Duodenal mucosa (tissue), 2 donors: Measurements from ENCODE around the gene IL1RAPL2.
"Not testable (repeated sequence)": the region's sequence is repeated elsewhere in the genome, so short reads cannot be mapped to it uniquely, and the experiment has no call there.

Experiments
- H3K27ac ChIP-seq: one replicate; pipeline ENCODE4 v1.7.0; 2013; ENCODE audit warnings: low read depth, low read length
- H3K27me3 ChIP-seq, 2 donors: one replicate each; pipeline ENCODE4 v1.7.0; 2013; ENCODE audit warnings: low read length in 2 of 2, control low read depth in 1 of 2; ENCODE audit not compliant: insufficient read depth in 2 of 2, control insufficient read depth in 1 of 2
- H3K36me3 ChIP-seq, 2 donors: one replicate each; pipeline ENCODE4 v1.7.0; 2013; ENCODE audit warnings: low read length in 2 of 2, control low read depth in 1 of 2; ENCODE audit not compliant: insufficient read depth in 2 of 2, control insufficient read depth in 1 of 2
- H3K4me1 ChIP-seq, 2 donors: one replicate each; pipeline ENCODE4 v1.7.0; 2013; ENCODE audit warnings: low read length in 2 of 2, control low read depth in 1 of 2; ENCODE audit not compliant: insufficient read depth in 2 of 2, control insufficient read depth in 1 of 2
- H3K4me3 ChIP-seq, 2 donors: one replicate each; pipeline ENCODE4 v1.7.0; 2013; ENCODE audit warnings: low read length in 2 of 2, low read depth in 1 of 2
- H3K9ac ChIP-seq, 2 donors: one replicate each; pipeline ENCODE4 v1.7.0; 2013; ENCODE audit warnings: low read length in 2 of 2, low read depth in 1 of 2
- H3K9me3 ChIP-seq, 2 donors: one replicate each; pipeline ENCODE4 v1.7.0; 2013; ENCODE audit warnings: low read length in 2 of 2, control low read depth in 1 of 2; ENCODE audit not compliant: control insufficient read depth in 1 of 2

The IL1RAPL2 gene

GRCh38 chrX:105755109-105755508 lies 1189.1 kb downstream of the IL1RAPL2 start:
- no peaks in the 10 kb centered on the region for H3K36me3 ChIP-seq
- no peak overlapping the region for H3K4me3 ChIP-seq
- no peak overlapping the region for H3K9ac ChIP-seq
- no peaks in the 10 kb centered on the region for H3K27me3 ChIP-seq
- no peaks in the 10 kb centered on the region for H3K4me1 ChIP-seq
- no peaks in the 10 kb centered on the region for H3K9me3 ChIP-seq
- H3K27ac ChIP-seq, result no peak overlapping the region

- Histone ChIP-seq H3K9me3 (no peaks in the 10 kb centered on the region), H3K36me3 (no peaks in the 10 kb centered on the region), H3K4me3 (no peak overlapping the region), H3K9ac (no peak overlapping the region), H3K27ac (no peak overlapping the region), H3K27me3 (no peaks in the 10 kb centered on the region), H3K4me1 (no peaks in the 10 kb centered on the region)
Observed at GRCh38 chrX:105758754-105759153, 1192.8 kb downstream of the IL1RAPL2 start.

GRCh38 chrX:105759598-105759997 lies 1193.6 kb downstream of the IL1RAPL2 start:
- Histone ChIP-seq H3K27ac (no peak overlapping the region), H3K4me1 (no peaks in the 10 kb centered on the region), H3K9ac (no peak overlapping the region)

GRCh38 chrX:105765691-105766090 lies 1199.7 kb downstream of the IL1RAPL2 start:
- no peak overlapping the region for H3K9ac ChIP-seq
- H3K36me3 ChIP-seq, result no peaks in the 10 kb centered on the region
- H3K9me3 ChIP-seq, result no peaks in the 10 kb centered on the region
- no peaks in the 10 kb centered on the region for H3K27me3 ChIP-seq
- no peaks in the 10 kb centered on the region for H3K4me1 ChIP-seq
- H3K27ac ChIP-seq, result no peak overlapping the region
- H3K4me3 ChIP-seq, result no peak overlapping the region

More at GRCh38 chrX:105759598-105759997, 1193.6 kb downstream of the IL1RAPL2 start:
- H3K9me3 ChIP-seq, result no peaks in the 10 kb centered on the region
- H3K36me3 ChIP-seq, result no peaks in the 10 kb centered on the region
- no peak overlapping the region for H3K4me3 ChIP-seq
- no peaks in the 10 kb centered on the region for H3K27me3 ChIP-seq

GRCh38 chrX:105773801-105774200 lies 1207.8 kb downstream of the IL1RAPL2 start:
- no peaks in the 10 kb centered on the region for H3K9me3 ChIP-seq
- no peaks in the 10 kb centered on the region for H3K36me3 ChIP-seq
- H3K27ac ChIP-seq, result no peak overlapping the region
- H3K27me3 ChIP-seq, result no peaks in the 10 kb centered on the region
- H3K4me1 ChIP-seq, result no peaks in the 10 kb centered on the region
- H3K4me3 ChIP-seq, result no peak overlapping the region
- no peak overlapping the region for H3K9ac ChIP-seq

GRCh38 chrX:105775679-105776078 lies 1209.7 kb downstream of the IL1RAPL2 start:
- H3K27ac ChIP-seq, result no peak overlapping the region
- no peak overlapping the region for H3K9ac ChIP-seq
- no peaks in the 10 kb centered on the region for H3K36me3 ChIP-seq
- no peaks in the 10 kb centered on the region for H3K4me1 ChIP-seq
- H3K9me3 ChIP-seq, result no peaks in the 10 kb centered on the region
- no peaks in the 10 kb centered on the region for H3K27me3 ChIP-seq
- H3K4me3 ChIP-seq, result no peak overlapping the region

- Histone ChIP-seq H3K36me3 (no peaks in the 10 kb centered on the region), H3K27ac (no peak overlapping the region), H3K9me3 (no peaks in the 10 kb centered on the region), H3K4me1 (no peaks in the 10 kb centered on the region), H3K4me3 (no peak overlapping the region), H3K27me3 (no peaks in the 10 kb centered on the region), H3K9ac (no peak overlapping the region)
Observed at GRCh38 chrX:105781804-105782203, 1215.8 kb downstream of the IL1RAPL2 start.

GRCh38 chrX:105796877-105797276 lies 1230.9 kb downstream of the IL1RAPL2 start:
- H3K9ac ChIP-seq, H3K4me3 ChIP-seq, H3K4me1 ChIP-seq, H3K36me3 ChIP-seq, H3K9me3 ChIP-seq, H3K27ac ChIP-seq, H3K27me3 ChIP-seq: not testable (repeated sequence)

GRCh38 chrX:105803891-105804290 lies 1237.9 kb downstream of the IL1RAPL2 start:
- H3K27me3 ChIP-seq, result no peaks in the 10 kb centered on the region
- no peaks in the 10 kb centered on the region for H3K36me3 ChIP-seq
- H3K4me1 ChIP-seq, result no peaks in the 10 kb centered on the region
- no peak overlapping the region for H3K27ac ChIP-seq
- no peak overlapping the region for H3K9ac ChIP-seq
- no peak overlapping the region for H3K4me3 ChIP-seq
- no peaks in the 10 kb centered on the region for H3K9me3 ChIP-seq

GRCh38 chrX:105805655-105806054 lies 1239.7 kb downstream of the IL1RAPL2 start:
- not testable (repeated sequence) for H3K27ac ChIP-seq, H3K9ac ChIP-seq, H3K4me1 ChIP-seq, H3K9me3 ChIP-seq, H3K4me3 ChIP-seq, H3K36me3 ChIP-seq, H3K27me3 ChIP-seq

GRCh38 chrX:105816517-105816916 lies 1250.5 kb downstream of the IL1RAPL2 start:
- no peaks in the 10 kb centered on the region for H3K27me3 ChIP-seq
- H3K4me1 ChIP-seq, result no peaks in the 10 kb centered on the region
- H3K36me3 ChIP-seq, result no peaks in the 10 kb centered on the region
- no peak overlapping the region for H3K27ac ChIP-seq
- H3K9ac ChIP-seq, result no peak overlapping the region
- H3K9me3 ChIP-seq, result no peaks in the 10 kb centered on the region
- no peak overlapping the region for H3K4me3 ChIP-seq
